ENCODE data around the gene FHL2.

Gene FHL2

DNA sequence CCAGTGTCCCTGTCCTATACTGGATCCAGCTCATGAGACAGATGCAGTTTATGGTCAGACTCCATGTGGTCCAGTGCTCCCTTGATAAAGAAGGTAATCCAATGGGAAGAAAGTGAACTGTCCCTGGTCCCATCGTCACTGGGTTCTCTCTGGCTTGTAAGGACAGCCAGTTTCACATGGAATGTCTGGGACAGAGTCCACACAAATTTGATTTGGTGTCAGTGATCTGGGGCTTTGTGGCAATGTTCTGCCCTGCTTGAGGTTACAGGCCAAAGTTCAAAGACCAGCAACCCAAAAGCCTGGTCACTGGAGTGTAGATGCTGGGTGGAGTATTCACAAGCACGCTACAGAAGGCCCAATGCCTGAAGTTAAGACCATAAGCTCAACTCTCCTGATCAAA lies 22.2 kb upstream of the FHL2 start:
- no peak for DNase-seq

GRCh38 chr2:105418522-105418921 lies 19.7 kb upstream of the FHL2 start:
- DNase-seq, result no peak

DNA sequence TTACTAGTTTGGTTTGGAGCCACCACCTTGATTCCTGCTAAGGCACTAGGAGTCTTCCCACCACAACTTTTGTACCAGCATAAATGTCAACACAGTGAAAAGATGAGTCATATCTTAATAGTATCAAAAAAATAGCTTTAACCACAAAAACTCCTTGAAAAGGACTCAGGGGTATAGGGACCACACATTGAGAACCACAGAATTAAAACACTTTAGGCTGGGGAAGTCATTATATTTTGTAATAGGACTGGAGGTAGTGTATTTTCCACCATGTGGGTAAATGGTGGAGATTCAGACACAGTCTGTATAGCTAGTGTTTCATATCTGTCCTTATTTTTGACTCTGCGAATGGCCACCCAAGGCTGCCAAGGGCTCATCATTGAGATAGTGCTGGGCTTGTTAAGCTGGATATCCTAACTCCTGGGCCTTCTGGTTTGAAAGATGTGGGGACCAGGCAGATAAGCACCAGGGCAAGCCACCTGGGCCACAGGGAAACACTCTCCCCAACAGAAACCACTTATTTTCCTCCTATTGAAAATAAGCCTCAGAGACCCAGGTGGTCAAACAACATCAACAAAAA lies 19.1 kb upstream of the FHL2 start:
- DNase-seq, result no peak

DNA sequence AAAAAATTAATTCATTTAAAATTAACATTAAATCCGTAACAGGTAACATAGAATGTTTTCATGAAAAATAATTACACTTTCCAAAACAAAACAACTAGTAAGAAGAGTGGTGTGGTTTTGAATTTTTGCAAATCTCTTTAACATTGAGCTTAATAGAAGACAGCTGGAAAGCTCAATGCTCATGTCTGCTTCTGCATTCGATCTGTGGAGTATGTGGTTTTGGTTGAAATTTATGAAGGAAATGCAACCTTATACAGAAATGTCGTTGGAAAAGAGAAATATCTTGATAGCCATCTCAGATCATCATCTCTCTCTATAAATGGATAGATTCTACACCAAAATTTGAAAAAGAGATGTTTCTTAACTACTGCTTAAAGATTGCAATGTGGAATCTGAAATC lies 17.3 kb upstream of the FHL2 start:
- no peak for DNase-seq

DNA sequence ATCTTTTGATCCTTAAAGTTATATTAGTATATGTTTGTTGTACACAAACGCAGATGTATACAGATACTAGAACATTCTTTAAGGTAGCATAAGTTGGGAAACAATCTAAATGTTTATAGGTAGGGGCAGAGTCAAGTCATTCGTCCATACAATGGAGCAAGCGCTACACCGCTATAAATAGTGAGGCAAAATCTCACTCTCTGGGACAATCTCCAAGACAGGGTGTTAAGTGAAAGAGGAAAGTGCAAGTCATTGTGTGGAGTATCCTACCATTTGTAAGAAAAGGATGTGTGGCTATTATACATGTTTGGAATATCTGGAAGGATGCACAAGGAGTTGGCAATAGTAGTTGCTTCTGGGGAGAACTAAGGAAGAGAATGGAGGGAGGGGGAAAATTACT lies 16.2 kb upstream of the FHL2 start:
- DNase-seq, result no peak

DNA sequence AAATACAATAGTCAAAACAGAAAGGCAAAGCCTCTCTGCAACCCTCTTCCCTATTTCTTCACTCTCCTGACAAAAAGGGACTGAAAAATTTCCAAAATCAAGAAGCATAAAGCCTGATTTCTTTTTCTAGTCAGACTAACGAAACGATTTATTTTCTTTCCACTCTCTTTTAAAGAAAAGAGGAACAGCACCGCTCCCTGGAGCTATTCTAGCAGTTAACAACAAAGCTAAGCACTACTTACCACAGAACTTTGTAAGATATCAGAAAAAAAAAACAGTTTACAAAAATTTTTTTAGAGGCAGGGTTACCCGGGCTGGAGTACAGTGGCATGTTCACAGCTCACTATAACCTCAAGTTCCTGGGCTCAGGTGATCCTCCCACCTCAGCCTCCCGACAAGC lies 14.4 kb upstream of the FHL2 start:
- no peak for DNase-seq

DNA sequence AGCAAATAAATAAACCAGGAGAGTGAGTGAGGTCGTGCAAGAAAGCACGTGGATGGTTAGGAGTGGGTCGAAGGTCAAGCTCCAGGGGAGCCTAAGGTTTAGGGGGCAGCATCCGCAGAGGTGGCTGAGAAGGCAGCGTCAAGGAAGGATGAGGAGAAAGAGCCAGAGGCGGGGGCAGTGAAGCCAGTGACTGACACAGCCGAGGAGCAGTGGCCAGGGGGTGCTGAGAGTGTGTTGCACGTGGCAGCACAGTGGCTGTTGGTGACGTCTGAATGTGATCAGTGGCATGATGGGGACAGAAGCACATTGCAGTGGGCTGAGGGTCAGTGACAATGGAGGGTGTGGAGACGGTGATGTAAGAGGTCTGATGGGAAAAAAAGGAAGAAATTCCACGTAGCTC lies 13.7 kb upstream of the FHL2 start:
- DNase-seq, result no peak

GRCh38 chr2:105411720-105412407 lies 13.0 kb upstream of the FHL2 start:
- DNase-seq, result no peak

DNA sequence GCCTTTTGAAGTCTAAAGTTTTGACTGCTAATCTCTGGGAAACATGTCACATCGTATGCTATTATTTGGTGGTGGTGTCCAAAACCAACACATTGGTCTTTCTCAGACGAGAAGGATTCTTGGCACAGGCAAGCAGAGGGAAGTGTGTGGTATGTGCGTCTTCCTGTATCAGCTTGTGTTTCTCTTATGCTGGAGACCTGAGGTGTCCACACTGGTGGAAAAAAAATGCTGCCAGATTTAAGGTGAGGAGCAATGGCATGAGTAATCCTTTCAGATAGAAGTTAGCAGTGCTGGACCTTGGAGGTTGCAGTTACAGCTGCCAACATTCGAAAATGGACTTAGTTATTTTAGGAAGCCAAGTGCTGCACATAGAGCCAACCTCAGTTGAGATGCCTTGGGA lies 11.7 kb upstream of the FHL2 start:
- no peak for DNase-seq

GRCh38 chr2:105409717-105410116 lies 10.9 kb upstream of the FHL2 start:
- DNase-seq, result no peak

GRCh38 chr2:105407946-105408743 lies 9.3 kb upstream of the FHL2 start:
- no peak for DNase-seq

DNA sequence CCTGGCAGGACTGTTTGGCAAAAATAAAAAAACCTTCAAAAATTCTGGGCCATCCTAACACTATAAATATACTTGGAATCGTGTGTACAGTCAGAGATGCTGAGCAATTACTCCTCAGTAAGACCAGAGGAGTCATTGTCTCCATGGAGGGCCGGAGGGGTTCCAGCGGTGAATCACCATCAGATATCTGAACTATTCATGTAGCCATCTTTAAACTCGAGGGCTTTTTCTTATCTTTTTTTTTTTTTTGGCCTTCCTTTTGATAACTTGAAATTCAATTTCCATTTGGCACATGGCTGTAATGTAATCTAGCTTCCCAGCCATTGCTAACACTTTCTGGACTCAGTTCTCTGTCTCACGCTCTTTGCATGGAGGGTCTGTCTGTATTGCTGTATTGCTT lies 7.4 kb upstream of the FHL2 start:
- DNase-seq, result no peak

- DNase-seq, result no peak
Observed at GRCh38 chr2:105405291-105405690, 6.4 kb upstream of the FHL2 start.

DNA sequence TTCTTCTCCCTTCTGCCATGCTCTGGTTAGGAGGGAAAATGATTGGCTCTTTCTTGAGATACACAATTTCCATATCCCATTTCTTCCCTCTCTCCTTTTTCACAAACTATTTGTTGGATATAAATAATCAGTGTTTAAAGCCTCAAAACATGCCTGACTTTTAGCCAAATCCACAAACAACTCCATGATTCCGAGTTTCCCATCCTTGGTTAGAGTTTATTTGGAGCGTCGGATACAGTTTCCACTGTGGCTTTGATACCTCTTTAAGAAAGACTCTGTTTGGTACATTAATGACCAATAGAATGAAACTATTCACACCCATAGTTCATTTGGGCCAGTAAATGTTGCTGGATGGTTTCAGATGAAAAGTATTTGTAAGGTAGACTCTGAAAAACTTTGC lies 5.9 kb upstream of the FHL2 start:
- DNase-seq, result no peak

- DNase-seq, result no peak
Observed at GRCh38 chr2:105403783-105404698, 5.2 kb upstream of the FHL2 start.

- DNase-seq, result no peak
Observed at GRCh38 chr2:105403241-105403782, 4.5 kb upstream of the FHL2 start.

DNA sequence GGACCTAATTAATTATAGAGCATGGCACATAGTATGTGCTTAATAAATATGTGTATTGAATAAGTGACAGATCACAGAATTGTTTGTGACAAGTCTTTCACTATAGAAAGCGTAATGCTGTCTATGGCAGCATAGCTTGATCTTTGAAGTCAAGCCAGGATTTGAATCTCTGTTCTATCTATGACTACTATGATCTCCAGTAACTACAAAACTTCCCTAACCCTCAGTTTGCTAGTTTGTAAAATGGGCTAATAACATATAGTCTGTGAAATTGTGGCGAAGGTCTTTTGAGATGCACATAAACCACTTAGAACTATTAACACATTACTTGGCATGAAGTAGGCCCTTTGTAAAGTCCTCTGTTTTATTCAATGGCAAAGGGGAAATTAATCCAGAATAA lies 4.0 kb upstream of the FHL2 start:
- DNase-seq, result no peak

- no peak for DNase-seq
Observed at GRCh38 chr2:105401867-105402266, 3.0 kb upstream of the FHL2 start.

DNA sequence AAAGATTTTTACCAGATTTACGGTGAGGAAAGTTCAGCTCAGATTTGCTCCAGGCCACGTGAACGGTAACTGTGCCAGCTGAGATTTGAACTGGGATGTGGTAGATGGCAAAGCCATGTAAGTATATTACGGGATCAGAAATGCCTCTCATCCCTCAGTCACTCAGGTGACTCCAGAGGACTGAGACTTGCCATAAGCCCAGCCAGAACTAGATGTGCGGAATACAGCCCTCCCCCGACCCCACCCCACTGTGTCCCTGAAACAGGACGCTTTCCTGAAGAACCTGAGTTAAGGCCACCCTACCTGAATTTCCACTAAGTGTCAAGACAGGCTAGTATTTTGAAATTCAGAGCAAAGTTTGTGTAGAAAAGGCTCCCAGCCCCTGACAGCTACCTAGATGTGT lies 1.3 kb upstream of the FHL2 start:
- no peak for DNase-seq

- DNase-seq, result no peak
Observed at GRCh38 chr2:105399207-105399861, 483 bp upstream of the FHL2 start.

DNA sequence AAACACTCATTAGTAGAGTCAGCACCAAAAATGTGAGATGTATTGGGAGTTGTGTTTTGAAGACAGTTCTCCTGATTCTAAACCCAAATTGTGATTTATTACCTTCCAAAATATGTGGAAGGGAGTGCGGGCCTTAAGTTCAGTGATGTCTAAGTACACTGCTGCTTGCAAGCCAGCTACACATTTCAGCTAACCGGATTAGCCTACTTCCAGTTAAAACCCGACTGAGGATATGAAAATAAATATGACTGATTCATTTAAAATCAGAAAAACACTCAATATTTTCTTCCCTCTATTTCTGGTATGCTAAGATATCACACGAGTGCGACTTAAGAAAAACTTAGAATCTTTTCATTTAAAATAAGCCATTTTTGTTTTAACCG lies 907 bp downstream of the FHL2 start:
- no peak for DNase-seq

DNA sequence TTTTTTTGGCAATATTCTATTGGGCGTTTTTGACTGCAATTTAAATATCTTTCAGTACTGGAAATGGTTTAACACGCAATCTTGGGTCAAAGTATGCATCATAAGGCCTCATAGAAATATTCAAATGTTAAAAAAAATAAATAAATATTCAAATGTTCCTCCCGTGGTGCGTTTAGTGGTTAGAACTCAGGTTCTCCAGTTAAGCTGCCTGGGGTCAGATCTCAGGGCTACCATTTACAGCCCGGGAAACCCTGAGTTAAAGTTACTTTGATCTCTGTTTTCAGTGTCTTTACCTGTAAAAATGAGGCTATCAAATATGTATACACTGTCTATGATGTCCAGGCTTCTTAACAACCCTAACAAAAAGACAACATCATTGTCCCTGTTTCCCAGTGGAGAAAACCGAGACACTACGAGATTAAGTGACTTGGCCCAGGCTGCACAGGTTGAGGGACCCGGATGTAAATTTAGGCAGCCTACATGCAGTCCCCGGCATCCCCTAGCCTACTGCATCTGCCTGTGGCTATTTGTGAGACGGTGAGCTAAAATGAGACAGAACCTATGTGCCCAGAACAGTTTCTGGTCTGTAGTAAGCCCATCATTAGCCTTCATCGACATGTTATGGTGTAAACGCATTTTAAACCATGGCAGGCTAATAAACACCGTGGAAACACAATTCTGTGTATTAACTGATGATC lies 1.7 kb downstream of the FHL2 start:
- no peak for DNase-seq
